CD14-positive monocyte (primary cell): ENCODE results near the gene OARD1. TPM values are rescaled to one million over a fixed set of nuclear protein-coding genes. Genes with fewer than 3 reads are reported as not detected.

ENCODE experiments used
- DNase-seq, 3 donors: peaks; one replicate each; pipeline ENCODE4 v3.0.0-alpha.2; 2011 to 2022
- H2AFZ ChIP-seq: 2 replicates; pipeline ENCODE4 v1.6.0; 2012; ENCODE audit warnings: mild to moderate bottlenecking, low read depth, low read length, inconsistent platforms; ENCODE audit not compliant: insufficient read depth, poor library complexity, severe bottlenecking
- H3K27ac ChIP-seq, 2 donors: 1 replicate in 1 of 2; 2 replicates in 1 of 2; pipeline ENCODE4 v1.5.1; 2012 to 2013; ENCODE audit warnings: low read length in 2 of 2, control low read depth in 1 of 2, inconsistent platforms in 1 of 2, low read depth in 1 of 2, mild to moderate bottlenecking in 1 of 2
- H3K27me3 ChIP-seq, 2 donors: one replicate each; pipeline versions ENCODE4 v1.6.0 to v1.6.1; 2011 to 2013; ENCODE audit warnings: low read length in 2 of 2; ENCODE audit not compliant: control insufficient read depth in 2 of 2, insufficient read depth in 2 of 2
- H3K36me3 ChIP-seq, 2 donors: replicated peaks in 1 of 2; 1 replicate in 1 of 2; 2 replicates in 1 of 2; pipeline versions ENCODE4 v1.5.1 to v1.6.1; 2012 to 2013; ENCODE audit warnings: low read length in 2 of 2, control low read depth in 1 of 2, inconsistent platforms in 1 of 2, mild to moderate bottlenecking in 1 of 2; ENCODE audit not compliant: insufficient read depth in 2 of 2, control insufficient read depth in 1 of 2
- H3K4me1 ChIP-seq, 2 donors: 1 replicate in 1 of 2; 2 replicates in 1 of 2; pipeline versions ENCODE4 v1.5.1 to v1.6.1; 2012 to 2013; ENCODE audit warnings: low read length in 2 of 2, control low read depth in 1 of 2, inconsistent platforms in 1 of 2, mild to moderate bottlenecking in 1 of 2, moderate library complexity in 1 of 2; ENCODE audit not compliant: insufficient read depth in 2 of 2, control insufficient read depth in 1 of 2
- H3K4me2 ChIP-seq: replicated peaks from 2 replicates; pipeline ENCODE3; 2012; ENCODE audit warnings: low read length, moderate library complexity, mild to moderate bottlenecking; ENCODE audit not compliant: poor library complexity, severe bottlenecking; ENCODE audit errors: extremely low read depth
- H3K4me3 ChIP-seq, 3 experiments: fragments of 200-600 bp in 1 of 3; sonication (generic) in 1 of 3; replicated peaks in 1 of 3; 1 replicate in 2 of 3; 2 replicates in 1 of 3; pipeline ENCODE4 v1.5.1; 2011 to 2013; ENCODE audit warnings: low read length in 3 of 3, mild to moderate bottlenecking in 3 of 3, control low read depth in 2 of 3, low read depth in 2 of 3, inconsistent platforms in 1 of 3, moderate library complexity in 1 of 3
- H3K79me2 ChIP-seq: 2 replicates; pipeline ENCODE4 v1.6.0; 2012; ENCODE audit warnings: mild to moderate bottlenecking, control low read depth, inconsistent platforms, low read length, moderate library complexity; ENCODE audit not compliant: insufficient read depth
- H3K9ac ChIP-seq: 2 replicates; pipeline ENCODE4 v1.6.0; 2017; ENCODE audit warnings: low read length, mild to moderate bottlenecking; ENCODE audit not compliant: insufficient read depth, poor library complexity, severe bottlenecking
- H3K9me3 ChIP-seq, 2 donors: replicated peaks in 1 of 2; 1 replicate in 1 of 2; 2 replicates in 1 of 2; pipeline versions ENCODE4 v1.5.1 to v1.6.1; 2012 to 2013; ENCODE audit warnings: low read length in 2 of 2, control low read depth in 1 of 2; ENCODE audit not compliant: control insufficient read depth in 1 of 2, insufficient read depth in 1 of 2
- H4K20me1 ChIP-seq: 2 replicates; pipeline ENCODE4 v1.6.0; 2012; ENCODE audit warnings: mild to moderate bottlenecking, low read length, control low read depth, moderate library complexity; ENCODE audit not compliant: insufficient read depth
- H3K27ac Mint-ChIP-seq, 7 donors: one replicate each; pipeline ENCODE4 v1.8.0; 2020; ENCODE audit warnings: mild to moderate bottlenecking in 7 of 7, mixed read lengths in 7 of 7, moderate library complexity in 6 of 7, inconsistent platforms in 2 of 7
- H3K27me3 Mint-ChIP-seq, 3 donors: one replicate each; pipeline ENCODE4 v1.8.0; 2021 to 2022; ENCODE audit warnings: low read depth in 3 of 3, mild to moderate bottlenecking in 3 of 3, mixed read lengths in 3 of 3, moderate library complexity in 3 of 3, inconsistent platforms in 1 of 3
- H3K36me3 Mint-ChIP-seq, 2 donors: one replicate each; pipeline ENCODE4 v1.8.0; 2020; ENCODE audit warnings: mixed read lengths in 2 of 2, inconsistent platforms in 1 of 2, mild to moderate bottlenecking in 1 of 2
- H3K4me1 Mint-ChIP-seq: one replicate; pipeline ENCODE4 v1.8.0; 2020; ENCODE audit warnings: mild to moderate bottlenecking, mixed read lengths
- H3K4me3 Mint-ChIP-seq, 2 donors: one replicate each; pipeline ENCODE4 v1.8.0; 2020; ENCODE audit warnings: mild to moderate bottlenecking in 2 of 2, mixed read lengths in 2 of 2, moderate library complexity in 1 of 2
- H3K9me3 Mint-ChIP-seq, 7 donors: one replicate each; pipeline ENCODE4 v1.8.0; 2020 to 2022; ENCODE audit warnings: mixed read lengths in 7 of 7, mild to moderate bottlenecking in 6 of 7, moderate library complexity in 6 of 7, inconsistent platforms in 2 of 7
- WGBS: methylation state at CpG from one replicate; pipeline ENCODE4 v1.1.5; 2013; ENCODE audit warnings: missing lambda C conversion rate; ENCODE audit not compliant: insufficient coverage; 5-methylcytosine and 5-hydroxymethylcytosine counted together
- intact Hi-C, 2 donors: fragments of 100-400 bp; cut with micrococcal nuclease; formaldehyde crosslinking; loops; one replicate each; pipeline versions ENCODE4 v1.15.0 to v1.15.1; 2023
- polyA plus RNA-seq, 3 donors: library from polyadenylated mRNA; depleted of rRNA in 1 of 3; unstranded in 2 of 3; stranded (reverse) in 1 of 3; fragments of 300-500 nt in 2 of 3; fragments of >200 nt in 1 of 3; fragmentation: Illumina TruSeq in 2 of 3; gene quantifications; 1 replicate in 2 of 3; 2 replicates in 1 of 3; pipeline ENCODE4 v1.2.3, GENCODE V29; 2012 to 2021
- TF ChIP-seq, protein P1 (sequence below): fragments of 200-600 bp; IDR thresholded peaks from one replicate; pipeline ENCODE4 v1.8.0; 2022; ENCODE audit warnings: antibody characterized with exemption, mild to moderate bottlenecking

Gene OARD1
- polyA plus RNA-seq, 3 donors = 6.5 to 23.6 (median 16.8) TPM

DNA sequence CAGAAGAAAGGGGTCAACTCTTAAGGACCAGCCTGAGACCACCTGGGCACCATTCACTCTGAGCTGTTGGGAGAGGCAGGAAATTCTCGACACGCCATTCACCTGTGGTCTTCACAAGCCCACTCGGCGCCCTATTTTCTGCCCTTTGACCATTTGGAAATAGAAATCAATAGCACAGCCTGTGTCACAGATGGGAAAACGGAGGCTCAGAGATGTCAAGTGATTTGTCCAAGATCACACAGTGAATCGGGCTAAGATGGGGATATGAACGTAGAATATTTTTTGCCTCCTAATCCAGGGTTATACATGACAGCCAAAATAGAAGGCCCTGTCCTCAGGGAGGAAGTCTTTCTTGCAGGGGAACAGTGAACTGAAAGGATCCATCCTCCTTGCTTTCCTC lies 22.2 kb downstream of the OARD1 start:
- intact Hi-C loops = no loop called here
- Histone ChIP-seq H4K20me1 (no peaks in the 10 kb centered on the region), H3K36me3 (no peaks in the 10 kb centered on the region), H2AFZ (no peak overlapping the region), H3K4me3 (no peak overlapping the region), H3K4me1 (peaks cover 19% of the 10 kb centered on the region in 2 donors), H3K9me3 (no peaks in the 10 kb centered on the region), H3K27me3 (no peaks in the 10 kb centered on the region), H3K79me2 (no peaks in the 10 kb centered on the region), H3K4me2 (no peak overlapping the region), H3K27ac (no peak overlapping the region), H3K9ac (no peak overlapping the region)
- no peak overlapping the region for H3K27ac Mint-ChIP-seq
- TF ChIP-seq, protein P1, sequence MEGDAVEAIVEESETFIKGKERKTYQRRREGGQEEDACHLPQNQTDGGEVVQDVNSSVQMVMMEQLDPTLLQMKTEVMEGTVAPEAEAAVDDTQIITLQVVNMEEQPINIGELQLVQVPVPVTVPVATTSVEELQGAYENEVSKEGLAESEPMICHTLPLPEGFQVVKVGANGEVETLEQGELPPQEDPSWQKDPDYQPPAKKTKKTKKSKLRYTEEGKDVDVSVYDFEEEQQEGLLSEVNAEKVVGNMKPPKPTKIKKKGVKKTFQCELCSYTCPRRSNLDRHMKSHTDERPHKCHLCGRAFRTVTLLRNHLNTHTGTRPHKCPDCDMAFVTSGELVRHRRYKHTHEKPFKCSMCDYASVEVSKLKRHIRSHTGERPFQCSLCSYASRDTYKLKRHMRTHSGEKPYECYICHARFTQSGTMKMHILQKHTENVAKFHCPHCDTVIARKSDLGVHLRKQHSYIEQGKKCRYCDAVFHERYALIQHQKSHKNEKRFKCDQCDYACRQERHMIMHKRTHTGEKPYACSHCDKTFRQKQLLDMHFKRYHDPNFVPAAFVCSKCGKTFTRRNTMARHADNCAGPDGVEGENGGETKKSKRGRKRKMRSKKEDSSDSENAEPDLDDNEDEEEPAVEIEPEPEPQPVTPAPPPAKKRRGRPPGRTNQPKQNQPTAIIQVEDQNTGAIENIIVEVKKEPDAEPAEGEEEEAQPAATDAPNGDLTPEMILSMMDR = no peak
- peaks cover 2 to 4% of the 10 kb centered on the region in 2 donors for H3K36me3 Mint-ChIP-seq
- H3K4me3 Mint-ChIP-seq = no peak overlapping the region
- H3K4me1 Mint-ChIP-seq = peaks cover 16% of the 10 kb centered on the region
- DNase-seq = no peak
- H3K9me3 Mint-ChIP-seq = peaks cover 0 to 2% (median 0%) of the 10 kb centered on the region in 7 donors
- peaks cover 0 to 4% (median 2%) of the 10 kb centered on the region in 3 donors for H3K27me3 Mint-ChIP-seq
- WGBS = 85% methylated on average over 4 of the region's 7 CpGs

DNA sequence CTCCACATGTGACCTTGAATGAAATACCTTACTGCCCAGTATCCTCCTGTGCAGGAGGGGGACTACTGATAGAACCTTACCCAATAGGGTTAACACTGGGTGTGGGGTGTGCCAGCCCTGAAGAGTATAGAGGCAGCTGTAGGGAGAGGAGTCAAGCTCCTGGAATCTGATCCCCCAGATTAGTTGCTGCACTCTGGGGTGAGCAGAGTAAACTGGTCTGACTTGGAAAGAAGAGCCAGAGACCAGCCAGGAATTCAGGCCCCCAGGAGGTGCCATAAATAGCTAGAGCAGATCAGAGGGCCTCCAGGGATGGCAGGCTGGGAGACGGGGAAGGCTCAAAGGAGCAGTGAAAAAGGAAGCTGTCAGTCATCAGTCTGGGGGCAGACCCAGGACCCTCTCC lies 22.6 kb downstream of the OARD1 start:
- Mint-ChIP-seq H3K9me3 (peaks cover 0 to 2% (median 0%) of the 10 kb centered on the region in 7 donors), H3K4me3 (no peak overlapping the region), H3K36me3 (peaks cover 2 to 4% of the 10 kb centered on the region in 2 donors), H3K4me1 (peaks cover 16% of the 10 kb centered on the region), H3K27me3 (peaks cover 0 to 4% (median 4%) of the 10 kb centered on the region in 3 donors), H3K27ac (peak overlapping the region in 1 of 7 donors; percentile 32)
- Histone ChIP-seq H3K27me3 (no peaks in the 10 kb centered on the region), H3K9me3 (no peaks in the 10 kb centered on the region), H3K4me3 (no peak overlapping the region), H2AFZ (no peak overlapping the region), H3K36me3 (no peaks in the 10 kb centered on the region), H3K79me2 (no peaks in the 10 kb centered on the region), H3K4me1 (peaks cover 19% of the 10 kb centered on the region in 2 donors), H4K20me1 (no peaks in the 10 kb centered on the region), H3K27ac (no peak overlapping the region), H3K9ac (no peak overlapping the region), H3K4me2 (no peak overlapping the region)
- intact Hi-C loops = no loop called here
- 71% methylated on average over 1 of the region's 1 CpG for WGBS
- TF ChIP-seq, protein P1 = no peak
- DNase-seq = no peak
